IMR-90 (cell line): ENCODE data around the gene RAB27A. TPM values are rescaled to one million over a fixed set of nuclear protein-coding genes. Genes with fewer than 3 reads are reported as not detected.
"Not testable (repeated sequence)": the region's sequence is repeated elsewhere in the genome, so short reads cannot be mapped to it uniquely, and the experiment has no call there.

Source experiments
- ATAC-seq: fragments of 200-7000 bp; cut with Tn5 transposase; 2 replicates; pipeline ENCODE4 v1.9.1; 2020; ENCODE audit warnings: low read depth, mild to moderate bottlenecking, moderate library complexity
- BruUV-seq: library from RNA; stranded (reverse); fragments of 400-500 nt; replicated peaks from 2 replicates; lab custom pipeline; 2021; lab: Mats Ljungman, UMichigan
- CTCF ChIA-PET: fragments of 300-600 bp; formaldehyde crosslinking; extraction: SDS; loops from one replicate; lab custom pipeline; 2021; ENCODE audit warnings: antibody characterized with exemption; lab: Yijun Ruan, JAX
- POLR2A ChIA-PET: fragments of 300-600 bp; sonication (Branson Sonifier 250); formaldehyde crosslinking; loops from one replicate; lab custom pipeline; 2022; ENCODE audit warnings: antibody characterized with exemption; ENCODE audit not compliant: unreplicated experiment; lab: Charles Lee
- DNase-seq: peaks from one replicate; pipeline ENCODE4 v3.0.0; 2013
- H2AFZ ChIP-seq: replicated peaks from 2 replicates; pipeline ENCODE3; 2013; ENCODE audit warnings: low read length, mild to moderate bottlenecking; ENCODE audit not compliant: poor library complexity
- H2AK5ac ChIP-seq: 2 replicates; pipeline ENCODE4 v1.6.1; 2013; ENCODE audit warnings: low read depth, low read length, inconsistent platforms
- H2AK9ac ChIP-seq: replicated peaks from 2 replicates; pipeline ENCODE3; 2013; ENCODE audit warnings: mild to moderate bottlenecking, low read depth, low read length, moderate library complexity; ENCODE audit not compliant: poor library complexity
- H2BK120ac ChIP-seq: 2 replicates; pipeline ENCODE4 v1.6.1; 2013; ENCODE audit warnings: low read depth, low read length, inconsistent platforms
- H2BK15ac ChIP-seq: 3 replicates; pipeline ENCODE4 v1.6.1; 2013; ENCODE audit warnings: low read depth, low read length, inconsistent platforms
- H2BK20ac ChIP-seq: 2 replicates; pipeline ENCODE4 v1.6.1; 2013; ENCODE audit warnings: low read depth, mild to moderate bottlenecking, inconsistent platforms, low read length, moderate library complexity
- H2BK5ac ChIP-seq: 2 replicates; pipeline ENCODE4 v1.6.1; 2013; ENCODE audit warnings: mild to moderate bottlenecking, low read depth, low read length, inconsistent platforms; ENCODE audit not compliant: poor library complexity, severe bottlenecking
- H3K14ac ChIP-seq: replicated peaks from 2 replicates; pipeline ENCODE4 v1.6.1; 2013; ENCODE audit warnings: low read depth, low read length, inconsistent platforms
- H3K18ac ChIP-seq: 2 replicates; pipeline ENCODE4 v1.6.1; 2013; ENCODE audit warnings: low read depth, low read length, control low read depth
- H3K23ac ChIP-seq: 2 replicates; pipeline ENCODE4 v1.6.1; 2013; ENCODE audit warnings: low read depth, low read length, inconsistent platforms
- H3K27ac ChIP-seq: 2 replicates; pipeline ENCODE4 v1.5.1; 2013; ENCODE audit warnings: mild to moderate bottlenecking, control low read depth, low read length; ENCODE audit not compliant: insufficient read depth
- H3K27me3 ChIP-seq: 2 replicates; pipeline ENCODE4 v1.6.1; 2013; ENCODE audit warnings: low read length; ENCODE audit not compliant: control insufficient read depth, insufficient read depth
- H3K36me3 ChIP-seq: 2 replicates; pipeline ENCODE4 v1.6.1; 2013; ENCODE audit warnings: low read length, mixed read lengths; ENCODE audit not compliant: control insufficient read depth, insufficient read depth
- H3K4ac ChIP-seq: 2 replicates; pipeline ENCODE4 v1.6.1; 2013; ENCODE audit warnings: low read depth, low read length, inconsistent platforms
- H3K4me1 ChIP-seq: 2 replicates; pipeline ENCODE4 v1.6.1; 2013; ENCODE audit warnings: low read length, mixed read lengths; ENCODE audit not compliant: control insufficient read depth, insufficient read depth
- H3K4me2 ChIP-seq: 2 replicates; pipeline ENCODE4 v1.6.1; 2013; ENCODE audit warnings: low read depth, mild to moderate bottlenecking, control low read depth, low read length, moderate library complexity
- H3K4me3 ChIP-seq: 2 replicates; pipeline ENCODE4 v1.5.1; 2013; ENCODE audit warnings: low read depth, mild to moderate bottlenecking, control low read depth, low read length, moderate library complexity; ENCODE audit not compliant: insufficient read depth
- H3K56ac ChIP-seq: 2 replicates; pipeline ENCODE4 v1.6.1; 2013; ENCODE audit warnings: low read length, inconsistent platforms; ENCODE audit not compliant: insufficient read depth; ENCODE audit errors: extremely low read depth
- H3K79me1 ChIP-seq, 2 experiments: 2 replicates each; pipeline ENCODE4 v1.6.1; 2013; ENCODE audit warnings: low read length in 2 of 2, inconsistent platforms in 1 of 2, low read depth in 1 of 2
- H3K9ac ChIP-seq: 2 replicates; pipeline ENCODE4 v1.6.1; 2013; ENCODE audit warnings: low read depth, low read length, control low read depth
- H3K9me1 ChIP-seq: 2 replicates; pipeline ENCODE4 v1.6.1; 2013; ENCODE audit warnings: low read length, inconsistent platforms; ENCODE audit not compliant: insufficient read depth
- H3K9me3 ChIP-seq: 2 replicates; pipeline ENCODE4 v1.6.1; 2013; ENCODE audit warnings: low read length; ENCODE audit not compliant: control insufficient read depth, insufficient read depth
- H4K20me1 ChIP-seq: 2 replicates; pipeline ENCODE4 v1.6.1; 2013; ENCODE audit warnings: low read length, inconsistent platforms; ENCODE audit not compliant: insufficient read depth
- H4K5ac ChIP-seq: 2 replicates; pipeline ENCODE4 v1.6.1; 2013; ENCODE audit warnings: mild to moderate bottlenecking, low read depth, low read length, control low read depth
- H4K8ac ChIP-seq, 2 experiments: 2 replicates each; pipeline ENCODE4 v1.6.1; 2013; ENCODE audit warnings: low read depth in 2 of 2, low read length in 2 of 2, control low read depth in 1 of 2, inconsistent platforms in 1 of 2
- H4K91ac ChIP-seq: 2 replicates; pipeline ENCODE4 v1.6.1; 2013; ENCODE audit warnings: low read depth, low read length, inconsistent platforms; ENCODE audit not compliant: insufficient read depth
- WGBS, 2 experiments: methylation state at CpG; one replicate each; pipeline versions ENCODE4 v1.1.5 to v1.1.7; 2013; ENCODE audit warnings: missing lambda C conversion rate in 2 of 2; ENCODE audit not compliant: insufficient read length in 1 of 2; ENCODE audit errors: extremely low coverage in 2 of 2; 5-methylcytosine and 5-hydroxymethylcytosine counted together
- dilution Hi-C: fragments of 300-500 bp; cut with HindIII; formaldehyde crosslinking; loops from one replicate; pipeline ENCODE4 v1.14.3; 2018; ENCODE audit warnings: low sequenced_read_pairs; ENCODE audit not compliant: unreplicated experiment
- in situ Hi-C: fragments of 300-500 bp; cut with MboI; formaldehyde crosslinking; loops from 3 replicates; pipeline ENCODE4 v1.14.3; 2019; ENCODE audit warnings: low sequenced_read_pairs, inconsistent platforms, mixed read lengths
- intact Hi-C: fragments of 100-400 bp; cut with micrococcal nuclease; formaldehyde crosslinking; loops from 2 replicates; pipeline ENCODE4 v1.10.0; 2022
- polyA plus RNA-seq, 3 experiments: library from polyadenylated mRNA; depleted of rRNA; stranded (reverse); fragments of >200 nt; gene quantifications; 2 replicates each; pipeline ENCODE4 v1.2.3, GENCODE V29; 2012; ENCODE audit warnings: low replicate concordance in 1 of 3
- total RNA-seq: library from RNA; depleted of rRNA; stranded (reverse); fragments of >200 nt; gene quantifications from 2 replicates; pipeline ENCODE4 v1.2.3, GENCODE V29; 2012

The RAB27A gene
- total and polyA plus RNA-seq, 2 of the 4 experiments (the other 2 are of a cell fraction): 4.8 to 13.7 TPM

GRCh38 chr15:55286442-55287189 lies 3.0 kb downstream of the RAB27A start:
- ATAC-seq, H3K4ac ChIP-seq, BruUV-seq, H2AFZ ChIP-seq, H3K23ac ChIP-seq, intact Hi-C loops, H2BK20ac ChIP-seq, H2AK5ac ChIP-seq, H3K14ac ChIP-seq, H2BK15ac ChIP-seq, H3K9me3 ChIP-seq, H3K36me3 ChIP-seq, H3K9ac ChIP-seq, in situ Hi-C loops, H2BK120ac ChIP-seq, H3K27ac ChIP-seq, H4K20me1 ChIP-seq, H4K91ac ChIP-seq, H2BK5ac ChIP-seq, H4K5ac ChIP-seq, H3K4me1 ChIP-seq, POLR2A ChIA-PET, H3K4me3 ChIP-seq, DNase-seq, H2AK9ac ChIP-seq, dilution Hi-C loops, H4K8ac ChIP-seq, H3K4me2 ChIP-seq, H3K56ac ChIP-seq, H3K18ac ChIP-seq, H3K27me3 ChIP-seq: not testable (repeated sequence)
- 96% methylated on average over 3 of the region's 10 CpGs; no CpG with 5 or more reads in 1 of the 2 experiments for WGBS, 2 experiments
- Histone ChIP-seq H3K9me1 (peaks cover 11% of the 10 kb centered on the region), H3K79me1 (peaks cover 13 to 42% of the 10 kb centered on the region in 2 experiments)
- CTCF ChIA-PET: interaction anchor here (0.7 kb wide), 1 partner anchor 126 kb away, joined by 3 read pairs; no protein-coding TSS in a partner anchor
